ENCODE measurements around the gene EXOC6B. TPM values are rescaled to one million over a fixed set of nuclear protein-coding genes. Genes with fewer than 3 reads are reported as not detected.

Gene EXOC6B
- total RNA-seq, 1 experiment from 2014 or later: 33.7 TPM

DNA sequence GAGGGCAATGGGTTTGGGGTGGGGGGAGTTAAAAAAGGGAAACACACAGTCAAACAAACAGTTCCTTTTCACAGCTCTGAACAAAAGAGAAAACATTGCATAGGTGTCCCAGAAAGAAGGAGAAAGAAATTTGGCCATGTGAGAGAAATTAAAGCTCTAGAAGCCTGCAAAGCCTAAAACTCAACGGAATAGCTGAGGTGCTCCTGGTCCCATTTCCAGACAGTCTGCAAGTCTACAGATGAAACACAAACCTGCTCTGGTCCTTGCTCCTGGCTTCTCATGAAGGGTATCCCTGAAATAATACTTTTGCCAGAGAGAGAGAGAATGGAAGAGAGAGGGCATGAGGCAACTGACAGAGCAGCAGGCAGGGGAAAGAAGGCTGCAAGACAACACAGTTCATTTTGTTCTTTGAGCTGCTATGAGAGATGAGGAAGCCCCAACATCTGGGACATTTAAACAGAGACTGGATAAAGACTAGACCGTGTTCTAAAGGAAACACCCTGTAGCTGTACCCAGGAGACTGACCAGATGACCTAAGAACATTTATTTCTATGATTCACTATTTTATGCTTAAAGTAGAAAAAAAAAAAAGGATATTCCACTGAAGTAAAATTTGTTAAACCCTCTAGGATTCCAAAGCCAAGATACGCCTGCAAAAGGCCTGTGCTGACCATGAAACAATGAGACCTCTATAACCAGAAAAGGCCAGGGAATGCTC lies 620.9 kb downstream of the EXOC6B start:
- no peaks in the 10 kb centered on the region for H3K27me3 Mint-ChIP-seq (ENCODE audit: low read depth)
- no peaks in the 10 kb centered on the region for H3K36me3 Mint-ChIP-seq
- POLR2A ChIA-PET: no interaction called here
- ATAC-seq (no peak), DNase-seq (ENCODE audit: low spot score) (no peak)
- no peak overlapping the region for H3K27ac Mint-ChIP-seq
- no peaks in the 10 kb centered on the region for H3K9me3 Mint-ChIP-seq
- TF ChIP-seq SP1 (CRISPR knock-in tag; conservative IDR thresholded peaks at IDR 0.05) (no peak), RORB (CRISPR knock-in tag; IDR thresholded peaks at IDR 0.05) (no peak), GTF2I (CRISPR knock-in tag; conservative IDR thresholded peaks at IDR 0.05) (no peak), FOXJ3 (CRISPR knock-in tag; IDR thresholded peaks at IDR 0.05; ENCODE audit: borderline replicate concordance) (no peak), TP53 (CRISPR knock-in tag; IDR thresholded peaks at IDR 0.05) (no peak), JUN (CRISPR knock-in tag; IDR thresholded peaks at IDR 0.05) (no peak), HMGA2 (CRISPR knock-in tag; IDR thresholded peaks at IDR 0.05) (no peak)
- TF ChIP-seq, protein P1, sequence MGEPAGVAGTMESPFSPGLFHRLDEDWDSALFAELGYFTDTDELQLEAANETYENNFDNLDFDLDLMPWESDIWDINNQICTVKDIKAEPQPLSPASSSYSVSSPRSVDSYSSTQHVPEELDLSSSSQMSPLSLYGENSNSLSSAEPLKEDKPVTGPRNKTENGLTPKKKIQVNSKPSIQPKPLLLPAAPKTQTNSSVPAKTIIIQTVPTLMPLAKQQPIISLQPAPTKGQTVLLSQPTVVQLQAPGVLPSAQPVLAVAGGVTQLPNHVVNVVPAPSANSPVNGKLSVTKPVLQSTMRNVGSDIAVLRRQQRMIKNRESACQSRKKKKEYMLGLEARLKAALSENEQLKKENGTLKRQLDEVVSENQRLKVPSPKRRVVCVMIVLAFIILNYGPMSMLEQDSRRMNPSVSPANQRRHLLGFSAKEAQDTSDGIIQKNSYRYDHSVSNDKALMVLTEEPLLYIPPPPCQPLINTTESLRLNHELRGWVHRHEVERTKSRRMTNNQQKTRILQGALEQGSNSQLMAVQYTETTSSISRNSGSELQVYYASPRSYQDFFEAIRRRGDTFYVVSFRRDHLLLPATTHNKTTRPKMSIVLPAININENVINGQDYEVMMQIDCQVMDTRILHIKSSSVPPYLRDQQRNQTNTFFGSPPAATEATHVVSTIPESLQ (CRISPR knock-in tag; IDR thresholded peaks at IDR 0.05): no peak
- TF ChIP-seq, protein P2, sequence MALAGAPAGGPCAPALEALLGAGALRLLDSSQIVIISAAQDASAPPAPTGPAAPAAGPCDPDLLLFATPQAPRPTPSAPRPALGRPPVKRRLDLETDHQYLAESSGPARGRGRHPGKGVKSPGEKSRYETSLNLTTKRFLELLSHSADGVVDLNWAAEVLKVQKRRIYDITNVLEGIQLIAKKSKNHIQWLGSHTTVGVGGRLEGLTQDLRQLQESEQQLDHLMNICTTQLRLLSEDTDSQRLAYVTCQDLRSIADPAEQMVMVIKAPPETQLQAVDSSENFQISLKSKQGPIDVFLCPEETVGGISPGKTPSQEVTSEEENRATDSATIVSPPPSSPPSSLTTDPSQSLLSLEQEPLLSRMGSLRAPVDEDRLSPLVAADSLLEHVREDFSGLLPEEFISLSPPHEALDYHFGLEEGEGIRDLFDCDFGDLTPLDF (CRISPR knock-in tag; IDR thresholded peaks at IDR 0.05): no peak
- TF ChIP-seq, protein P3, sequence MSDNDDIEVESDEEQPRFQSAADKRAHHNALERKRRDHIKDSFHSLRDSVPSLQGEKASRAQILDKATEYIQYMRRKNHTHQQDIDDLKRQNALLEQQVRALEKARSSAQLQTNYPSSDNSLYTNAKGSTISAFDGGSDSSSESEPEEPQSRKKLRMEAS (CRISPR knock-in tag; IDR thresholded peaks at IDR 0.05): no peak
- TF ChIP-seq, protein P4, sequence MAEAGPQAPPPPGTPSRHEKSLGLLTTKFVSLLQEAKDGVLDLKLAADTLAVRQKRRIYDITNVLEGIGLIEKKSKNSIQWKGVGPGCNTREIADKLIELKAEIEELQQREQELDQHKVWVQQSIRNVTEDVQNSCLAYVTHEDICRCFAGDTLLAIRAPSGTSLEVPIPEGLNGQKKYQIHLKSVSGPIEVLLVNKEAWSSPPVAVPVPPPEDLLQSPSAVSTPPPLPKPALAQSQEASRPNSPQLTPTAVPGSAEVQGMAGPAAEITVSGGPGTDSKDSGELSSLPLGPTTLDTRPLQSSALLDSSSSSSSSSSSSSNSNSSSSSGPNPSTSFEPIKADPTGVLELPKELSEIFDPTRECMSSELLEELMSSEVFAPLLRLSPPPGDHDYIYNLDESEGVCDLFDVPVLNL (CRISPR knock-in tag; IDR thresholded peaks at IDR 0.05; ENCODE audit: borderline replicate concordance, low read depth): no peak
- TF ChIP-seq, protein P5, sequence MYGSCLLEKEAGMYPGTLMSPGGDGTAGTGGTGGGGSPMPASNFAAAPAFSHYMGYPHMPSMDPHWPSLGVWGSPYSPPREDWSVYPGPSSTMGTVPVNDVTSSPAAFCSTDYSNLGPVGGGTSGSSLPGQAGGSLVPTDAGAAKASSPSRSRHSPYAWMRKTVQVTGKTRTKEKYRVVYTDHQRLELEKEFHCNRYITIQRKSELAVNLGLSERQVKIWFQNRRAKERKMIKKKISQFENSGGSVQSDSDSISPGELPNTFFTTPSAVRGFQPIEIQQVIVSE (CRISPR knock-in tag; IDR thresholded peaks at IDR 0.05; ENCODE audit: borderline replicate concordance): no peak
- peaks cover 3% of the 10 kb centered on the region for H3K4me1 Mint-ChIP-seq
- no peak overlapping the region for H3K4me3 Mint-ChIP-seq
- CTCF ChIA-PET: no interaction called here

DNA sequence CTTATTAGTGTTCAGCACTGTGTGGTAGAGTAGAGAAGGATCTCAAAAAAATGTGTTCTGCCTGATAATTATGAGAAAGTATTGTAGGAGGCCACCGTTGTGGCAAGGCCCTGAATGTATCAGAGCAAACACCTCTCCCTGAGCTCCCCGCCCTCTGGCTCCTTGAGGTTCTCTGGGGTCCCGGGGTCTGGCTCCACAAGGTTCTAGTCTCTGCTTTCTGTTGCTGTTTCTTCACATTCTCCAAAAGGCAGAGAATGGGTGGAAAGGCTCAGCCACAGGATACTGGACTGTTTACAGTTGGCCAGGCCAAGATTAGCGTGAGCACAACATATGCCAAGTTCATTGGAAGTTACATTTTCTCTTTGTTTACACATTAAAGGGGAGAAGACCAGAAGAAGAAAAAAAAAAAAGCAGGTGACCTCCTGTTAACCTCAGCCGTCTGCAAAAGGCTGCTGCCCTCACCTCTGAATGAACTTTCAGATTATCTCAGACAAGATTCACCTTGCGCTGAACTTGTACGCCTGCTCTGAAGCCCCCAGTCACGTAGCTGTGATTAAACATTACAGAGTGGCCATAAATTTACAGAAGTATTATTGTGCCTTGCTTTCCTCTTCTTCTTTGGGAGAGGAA lies 621.6 kb downstream of the EXOC6B start:
- ATAC-seq (no peak), DNase-seq (ENCODE audit: low spot score) (no peak)
- H3K4me1 Mint-ChIP-seq: no peaks in the 10 kb centered on the region
- no peak overlapping the region for H3K27ac Mint-ChIP-seq
- no peaks in the 10 kb centered on the region for H3K9me3 Mint-ChIP-seq
- TF ChIP-seq FOXP1 (CRISPR knock-in tag; IDR thresholded peaks at IDR 0.05; ENCODE audit: borderline replicate concordance): no peak
- no peak for TF ChIP-seq ZNF219 (CRISPR knock-in tag; IDR thresholded peaks at IDR 0.05; ENCODE audit: borderline replicate concordance)
- TF ChIP-seq ZBTB21 (CRISPR knock-in tag; IDR thresholded peaks at IDR 0.05; ENCODE audit: borderline replicate concordance): no peak
- no peak for TF ChIP-seq HMGA2 (CRISPR knock-in tag; IDR thresholded peaks at IDR 0.05)
- TF ChIP-seq, protein P6, sequence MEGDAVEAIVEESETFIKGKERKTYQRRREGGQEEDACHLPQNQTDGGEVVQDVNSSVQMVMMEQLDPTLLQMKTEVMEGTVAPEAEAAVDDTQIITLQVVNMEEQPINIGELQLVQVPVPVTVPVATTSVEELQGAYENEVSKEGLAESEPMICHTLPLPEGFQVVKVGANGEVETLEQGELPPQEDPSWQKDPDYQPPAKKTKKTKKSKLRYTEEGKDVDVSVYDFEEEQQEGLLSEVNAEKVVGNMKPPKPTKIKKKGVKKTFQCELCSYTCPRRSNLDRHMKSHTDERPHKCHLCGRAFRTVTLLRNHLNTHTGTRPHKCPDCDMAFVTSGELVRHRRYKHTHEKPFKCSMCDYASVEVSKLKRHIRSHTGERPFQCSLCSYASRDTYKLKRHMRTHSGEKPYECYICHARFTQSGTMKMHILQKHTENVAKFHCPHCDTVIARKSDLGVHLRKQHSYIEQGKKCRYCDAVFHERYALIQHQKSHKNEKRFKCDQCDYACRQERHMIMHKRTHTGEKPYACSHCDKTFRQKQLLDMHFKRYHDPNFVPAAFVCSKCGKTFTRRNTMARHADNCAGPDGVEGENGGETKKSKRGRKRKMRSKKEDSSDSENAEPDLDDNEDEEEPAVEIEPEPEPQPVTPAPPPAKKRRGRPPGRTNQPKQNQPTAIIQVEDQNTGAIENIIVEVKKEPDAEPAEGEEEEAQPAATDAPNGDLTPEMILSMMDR (IDR thresholded peaks at IDR 0.05): no peak
- TF ChIP-seq, protein P5 (CRISPR knock-in tag; IDR thresholded peaks at IDR 0.05; ENCODE audit: borderline replicate concordance): no peak
- TF ChIP-seq, protein P7, sequence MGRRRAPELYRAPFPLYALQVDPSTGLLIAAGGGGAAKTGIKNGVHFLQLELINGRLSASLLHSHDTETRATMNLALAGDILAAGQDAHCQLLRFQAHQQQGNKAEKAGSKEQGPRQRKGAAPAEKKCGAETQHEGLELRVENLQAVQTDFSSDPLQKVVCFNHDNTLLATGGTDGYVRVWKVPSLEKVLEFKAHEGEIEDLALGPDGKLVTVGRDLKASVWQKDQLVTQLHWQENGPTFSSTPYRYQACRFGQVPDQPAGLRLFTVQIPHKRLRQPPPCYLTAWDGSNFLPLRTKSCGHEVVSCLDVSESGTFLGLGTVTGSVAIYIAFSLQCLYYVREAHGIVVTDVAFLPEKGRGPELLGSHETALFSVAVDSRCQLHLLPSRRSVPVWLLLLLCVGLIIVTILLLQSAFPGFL (CRISPR knock-in tag; IDR thresholded peaks at IDR 0.05; ENCODE audit: borderline replicate concordance): no peak
- TF ChIP-seq KAT7 (CRISPR knock-in tag; IDR thresholded peaks at IDR 0.05; ENCODE audit: borderline replicate concordance): no peak
- POLR2A ChIA-PET: no interaction called here
- H3K4me3 Mint-ChIP-seq: no peak overlapping the region
- no peaks in the 10 kb centered on the region for H3K27me3 Mint-ChIP-seq (ENCODE audit: low read depth)
- H3K36me3 Mint-ChIP-seq: no peaks in the 10 kb centered on the region
- CTCF ChIA-PET: no interaction called here
